ENCODE measurements around the gene WDR93.

The WDR93 gene

GRCh38 chr15:89743011-89743410 lies 52.4 kb downstream of the WDR93 start:
- DNase-seq (ENCODE audit: low spot score): no peak
- TF ChIP-seq, protein P1, sequence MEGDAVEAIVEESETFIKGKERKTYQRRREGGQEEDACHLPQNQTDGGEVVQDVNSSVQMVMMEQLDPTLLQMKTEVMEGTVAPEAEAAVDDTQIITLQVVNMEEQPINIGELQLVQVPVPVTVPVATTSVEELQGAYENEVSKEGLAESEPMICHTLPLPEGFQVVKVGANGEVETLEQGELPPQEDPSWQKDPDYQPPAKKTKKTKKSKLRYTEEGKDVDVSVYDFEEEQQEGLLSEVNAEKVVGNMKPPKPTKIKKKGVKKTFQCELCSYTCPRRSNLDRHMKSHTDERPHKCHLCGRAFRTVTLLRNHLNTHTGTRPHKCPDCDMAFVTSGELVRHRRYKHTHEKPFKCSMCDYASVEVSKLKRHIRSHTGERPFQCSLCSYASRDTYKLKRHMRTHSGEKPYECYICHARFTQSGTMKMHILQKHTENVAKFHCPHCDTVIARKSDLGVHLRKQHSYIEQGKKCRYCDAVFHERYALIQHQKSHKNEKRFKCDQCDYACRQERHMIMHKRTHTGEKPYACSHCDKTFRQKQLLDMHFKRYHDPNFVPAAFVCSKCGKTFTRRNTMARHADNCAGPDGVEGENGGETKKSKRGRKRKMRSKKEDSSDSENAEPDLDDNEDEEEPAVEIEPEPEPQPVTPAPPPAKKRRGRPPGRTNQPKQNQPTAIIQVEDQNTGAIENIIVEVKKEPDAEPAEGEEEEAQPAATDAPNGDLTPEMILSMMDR (IDR thresholded peaks at IDR 0.05; ENCODE audit: extremely low read depth, missing control alignments): no peak

- TF ChIP-seq, protein P1 (IDR thresholded peaks at IDR 0.05; ENCODE audit: extremely low read depth, missing control alignments): no peak
- DNase-seq (ENCODE audit: low spot score): no peak
These were observed 53.0 kb downstream of the WDR93 start for GRCh38 chr15:89743594-89743993.

- no peak for DNase-seq (ENCODE audit: low spot score)
- TF ChIP-seq, protein P1 (IDR thresholded peaks at IDR 0.05; ENCODE audit: extremely low read depth, missing control alignments): no peak
These were observed 54.5 kb downstream of the WDR93 start for GRCh38 chr15:89745131-89745530.

- DNase-seq (ENCODE audit: low spot score): no peak
- TF ChIP-seq, protein P1 (IDR thresholded peaks at IDR 0.05; ENCODE audit: extremely low read depth, missing control alignments): no peak
These were observed 55.2 kb downstream of the WDR93 start for GRCh38 chr15:89745768-89746167.

DNA sequence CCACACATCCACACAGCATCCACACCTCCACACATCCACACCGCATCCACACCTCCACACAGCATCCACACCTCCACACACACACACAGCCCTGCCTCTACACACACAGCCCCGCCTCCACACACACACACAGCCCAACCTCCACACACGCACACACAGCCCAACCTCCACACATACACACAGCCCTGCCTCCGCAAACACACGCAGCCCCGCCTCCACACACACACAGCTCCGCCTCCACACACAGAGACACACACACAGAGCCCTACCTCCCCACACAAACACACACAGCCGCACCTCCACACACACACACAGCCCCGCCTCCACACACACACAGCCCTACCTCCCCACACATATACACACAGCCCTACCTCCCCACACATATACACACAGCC lies 55.8 kb downstream of the WDR93 start:
- no peak for DNase-seq (ENCODE audit: low spot score)
- TF ChIP-seq, protein P1 (IDR thresholded peaks at IDR 0.05; ENCODE audit: extremely low read depth, missing control alignments): no peak

- DNase-seq (ENCODE audit: low spot score): no peak
- TF ChIP-seq, protein P1 (IDR thresholded peaks at IDR 0.05; ENCODE audit: extremely low read depth, missing control alignments): no peak
These were observed 57.4 kb downstream of the WDR93 start for GRCh38 chr15:89747708-89748682.

DNA sequence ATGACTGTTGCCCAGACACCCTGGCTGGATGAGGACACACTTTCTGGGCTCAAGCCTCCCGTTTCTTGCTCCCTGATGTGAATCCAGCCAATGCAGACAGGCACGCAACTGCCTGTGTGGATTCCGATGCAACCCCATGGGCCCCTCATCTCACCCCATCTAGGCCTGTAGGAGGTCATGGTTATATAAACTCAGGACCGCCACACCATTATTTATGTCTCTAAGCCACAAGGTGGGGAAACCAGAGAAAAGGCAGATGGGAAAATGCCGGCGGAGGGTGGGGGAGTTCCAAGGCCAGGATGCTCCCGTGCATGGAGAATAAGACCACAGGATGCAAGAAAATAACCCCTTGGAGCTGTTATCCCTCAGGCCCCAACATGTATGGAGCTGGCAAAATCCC lies 58.4 kb downstream of the WDR93 start:
- TF ChIP-seq, protein P1 (IDR thresholded peaks at IDR 0.05; ENCODE audit: extremely low read depth, missing control alignments): no peak
- DNase-seq (ENCODE audit: low spot score): no peak

Measured in GM20000 (cell line).